HAP-1 (cell line): ENCODE data around the gene DUSP22.

Source experiments
- DNase-seq, 2 experiments: peaks; one replicate each; pipeline ENCODE4 v3.0.0-alpha.2; 2016 to 2020; ENCODE audit warnings: low spot score in 2 of 2
- H3K27me3 ChIP-seq: fragments of 250-450 bp; sonication (Bioruptor Pico); 2 replicates; pipeline ENCODE4 v1.5.1; 2020; ENCODE audit warnings: low read depth, mild to moderate bottlenecking, moderate library complexity
- H3K36me3 ChIP-seq: fragments of 250-450 bp; sonication (Bioruptor Pico); replicated peaks from 2 replicates; pipeline ENCODE4 v1.5.1; 2020; ENCODE audit warnings: mild to moderate bottlenecking
- H3K4me1 ChIP-seq: fragments of 250-450 bp; sonication (Bioruptor Pico); 2 replicates; pipeline ENCODE4 v1.5.1; 2020; ENCODE audit warnings: mild to moderate bottlenecking
- H3K4me3 ChIP-seq: fragments of 250-450 bp; sonication (Bioruptor Pico); 2 replicates; pipeline ENCODE4 v1.5.1; 2020; ENCODE audit warnings: mild to moderate bottlenecking, moderate library complexity
- H3K9me3 ChIP-seq: fragments of 250-450 bp; sonication (Bioruptor Pico); 2 replicates; pipeline ENCODE4 v1.5.1; 2020; ENCODE audit warnings: mild to moderate bottlenecking, moderate library complexity
- in situ Hi-C: fragments of 300-500 bp; cut with MboI; formaldehyde crosslinking; loops from 3 replicates; pipeline ENCODE4 v1.14.3; 2020; ENCODE audit warnings: low sequenced_read_pairs, inconsistent platforms, mixed read lengths

Gene DUSP22

DNA sequence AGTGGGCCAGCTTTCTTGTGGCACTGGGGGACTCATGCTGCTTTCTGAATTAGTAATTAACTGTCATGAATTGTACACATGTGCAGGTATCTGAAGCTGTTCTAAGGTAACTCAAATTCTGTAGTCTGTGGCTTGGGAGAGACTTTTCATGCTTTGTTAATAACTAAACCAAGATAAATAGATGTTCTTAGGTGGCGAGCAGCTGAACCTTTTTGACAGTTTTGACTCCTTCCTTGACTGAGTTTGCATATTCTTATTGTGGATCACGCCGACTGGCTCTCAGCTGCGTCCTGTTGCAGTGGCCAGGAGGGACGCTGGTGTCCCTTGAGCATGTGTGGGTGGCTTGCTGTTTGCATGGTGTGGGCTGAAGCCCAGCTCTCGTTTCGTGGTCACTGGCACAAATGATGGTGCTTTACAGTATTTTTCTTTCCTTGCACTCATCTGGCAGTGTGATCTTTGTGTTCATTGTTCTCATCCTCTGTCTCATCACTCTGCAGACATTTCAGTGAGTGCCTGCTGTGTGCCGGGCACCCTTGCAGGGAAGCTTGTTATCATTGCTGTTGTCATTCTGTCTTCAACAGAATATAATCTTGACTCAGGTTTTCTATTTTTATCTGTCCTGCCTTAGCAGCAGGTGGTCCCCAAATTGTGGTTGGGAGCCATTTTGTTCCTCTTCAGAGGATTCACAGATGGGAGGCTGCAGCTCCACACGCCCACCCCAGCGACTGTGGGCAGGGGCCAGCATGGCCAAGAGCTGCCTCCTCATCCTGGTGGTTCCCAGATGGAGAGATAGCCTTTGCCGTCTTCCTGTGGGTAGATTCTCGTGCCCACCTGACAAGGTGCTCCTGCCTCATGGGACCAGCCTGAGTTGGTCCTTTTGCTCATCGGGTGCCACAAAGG lies 39.6 kb downstream of the DUSP22 start:
- Histone ChIP-seq H3K9me3 (peaks cover 18% of the 10 kb centered on the region), H3K27me3 (no peaks in the 10 kb centered on the region), H3K4me1 (no peaks in the 10 kb centered on the region), H3K36me3 (no peaks in the 10 kb centered on the region; the same call in 1 of the 2 replicates), H3K4me3 (no peak overlapping the region)
- in situ Hi-C loops: no loop called here
- no peak for DNase-seq

DNA sequence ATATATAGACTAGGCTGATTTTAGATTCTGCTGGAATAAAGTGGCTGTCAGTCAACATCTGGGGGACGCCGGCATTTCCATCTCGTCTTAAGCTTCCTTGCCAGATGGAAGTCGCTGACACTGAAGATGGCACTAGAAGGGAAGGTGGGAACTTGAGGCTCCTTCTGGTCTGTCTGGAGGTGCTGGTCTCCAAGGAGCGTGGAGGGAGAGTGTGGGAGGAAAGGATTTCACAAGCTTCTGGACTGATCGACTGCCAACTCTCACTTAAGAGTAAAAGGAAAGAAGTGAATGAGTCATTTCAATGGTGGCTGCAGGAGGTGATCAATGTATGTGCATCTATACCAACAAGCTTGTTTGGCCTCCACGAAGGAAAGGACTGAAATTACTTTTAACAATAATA lies 40.4 kb downstream of the DUSP22 start:
- Histone ChIP-seq H3K9me3 (peaks cover 14% of the 10 kb centered on the region), H3K27me3 (no peaks in the 10 kb centered on the region), H3K4me1 (no peaks in the 10 kb centered on the region), H3K36me3 (no peaks in the 10 kb centered on the region), H3K4me3 (no peak overlapping the region)
- in situ Hi-C loops: no loop called here
- no peak for DNase-seq

DNA sequence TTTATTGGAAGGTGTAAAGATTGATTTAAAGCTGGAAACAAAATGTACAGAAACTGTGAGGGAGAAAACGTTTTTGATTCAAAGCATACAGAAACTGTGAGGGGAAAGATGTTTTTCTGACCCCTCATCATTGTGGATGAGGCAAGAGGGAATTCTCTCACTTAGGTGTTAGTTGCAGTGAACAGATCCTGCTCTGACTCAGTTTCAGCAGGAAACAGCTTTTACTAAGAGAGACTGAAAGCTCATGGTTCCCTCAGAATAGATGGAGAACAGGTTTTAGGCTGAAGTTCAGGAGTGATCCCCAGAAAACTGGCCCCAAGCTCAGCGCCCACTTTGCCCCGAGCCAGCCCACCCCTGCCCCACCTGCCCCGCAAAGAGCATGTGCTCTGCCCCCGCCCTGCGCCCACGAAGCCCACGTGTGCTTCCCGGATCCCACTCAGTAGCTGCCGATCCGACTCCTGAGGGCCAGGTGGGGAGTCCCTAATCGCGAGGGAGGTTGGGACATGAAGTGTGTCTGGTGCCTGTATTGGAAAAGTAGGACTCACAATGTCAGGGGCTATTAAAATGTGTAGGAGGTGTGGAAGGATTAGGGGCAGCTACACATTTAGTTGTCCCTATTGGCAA lies 41.2 kb downstream of the DUSP22 start:
- Histone ChIP-seq H3K4me1 (no peaks in the 10 kb centered on the region), H3K27me3 (no peaks in the 10 kb centered on the region), H3K4me3 (no peak overlapping the region), H3K36me3 (no peaks in the 10 kb centered on the region), H3K9me3 (peaks cover 14% of the 10 kb centered on the region)
- in situ Hi-C loops: no loop called here
- DNase-seq: no peak

GRCh38 chr6:334536-335510 lies 42.5 kb downstream of the DUSP22 start:
- Histone ChIP-seq H3K36me3 (no peaks in the 10 kb centered on the region), H3K27me3 (no peaks in the 10 kb centered on the region), H3K9me3 (peaks cover 11% of the 10 kb centered on the region; the same call in 1 of the 2 replicates), H3K4me1 (no peaks in the 10 kb centered on the region), H3K4me3 (no peak overlapping the region)
- DNase-seq: no peak
- in situ Hi-C loops: no loop called here

GRCh38 chr6:335572-335971 lies 43.3 kb downstream of the DUSP22 start:
- Histone ChIP-seq H3K9me3 (peaks cover 7% of the 10 kb centered on the region; the same call in 1 of the 2 replicates), H3K4me3 (no peak overlapping the region), H3K4me1 (no peaks in the 10 kb centered on the region), H3K36me3 (no peaks in the 10 kb centered on the region), H3K27me3 (no peaks in the 10 kb centered on the region)
- in situ Hi-C loops: no loop called here
- no peak for DNase-seq

- DNase-seq: no peak
- Histone ChIP-seq H3K36me3 (no peaks in the 10 kb centered on the region), H3K4me1 (no peaks in the 10 kb centered on the region), H3K27me3 (no peaks in the 10 kb centered on the region), H3K9me3 (peaks cover 6% of the 10 kb centered on the region), H3K4me3 (no peak overlapping the region)
- in situ Hi-C loops: no loop called here
Observed at GRCh38 chr6:336159-337114, 44.1 kb downstream of the DUSP22 start.

DNA sequence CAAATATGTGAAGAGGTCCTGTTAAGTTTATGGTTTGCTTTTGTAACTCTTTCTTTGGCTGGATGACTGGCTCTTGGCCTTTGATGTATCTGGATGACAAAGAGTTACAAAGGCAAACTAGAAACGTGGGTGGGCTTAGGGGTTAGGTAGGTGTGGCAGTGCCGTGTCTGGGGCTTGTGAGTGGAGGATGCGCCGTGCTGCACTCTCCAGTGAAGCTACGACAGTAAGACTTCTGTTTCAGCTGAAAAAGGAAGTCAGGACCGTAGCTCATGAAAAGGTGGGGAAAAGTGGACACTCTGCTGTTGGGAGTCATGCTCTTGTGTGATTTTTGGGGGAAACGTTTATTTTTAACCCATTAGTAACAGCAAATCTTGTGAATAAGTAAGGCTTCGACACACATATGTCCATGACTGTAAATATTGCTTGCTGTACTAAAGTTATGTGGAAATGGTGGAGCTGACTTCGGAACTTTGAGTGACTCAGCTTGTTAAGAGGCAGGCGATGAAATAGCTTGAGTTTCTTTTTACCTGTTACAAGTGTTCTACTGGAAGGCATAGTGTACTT lies 45.6 kb downstream of the DUSP22 start:
- no peak for DNase-seq
- Histone ChIP-seq H3K9me3 (peaks cover 8% of the 10 kb centered on the region), H3K4me3 (no peak overlapping the region), H3K36me3 (no peaks in the 10 kb centered on the region), H3K4me1 (no peaks in the 10 kb centered on the region), H3K27me3 (no peaks in the 10 kb centered on the region)
- in situ Hi-C loops: no loop called here

- H3K4me1 ChIP-seq: no peaks in the 10 kb centered on the region
- H3K36me3 ChIP-seq: no peaks in the 10 kb centered on the region
- in situ Hi-C loops: no loop called here
- H3K9me3 ChIP-seq: peaks cover 10% of the 10 kb centered on the region
- H3K4me3 ChIP-seq: no peak overlapping the region
- DNase-seq: no peak
- no peaks in the 10 kb centered on the region for H3K27me3 ChIP-seq
Observed at GRCh38 chr6:338815-339262, 46.6 kb downstream of the DUSP22 start.

- no peaks in the 10 kb centered on the region for H3K36me3 ChIP-seq
- DNase-seq: no peak
- H3K4me1 ChIP-seq: no peaks in the 10 kb centered on the region
- no peak overlapping the region for H3K4me3 ChIP-seq
- peaks cover 10% of the 10 kb centered on the region for H3K9me3 ChIP-seq
- H3K27me3 ChIP-seq: no peaks in the 10 kb centered on the region
- in situ Hi-C loops: no loop called here
Observed at GRCh38 chr6:339480-339879, 47.2 kb downstream of the DUSP22 start.

DNA sequence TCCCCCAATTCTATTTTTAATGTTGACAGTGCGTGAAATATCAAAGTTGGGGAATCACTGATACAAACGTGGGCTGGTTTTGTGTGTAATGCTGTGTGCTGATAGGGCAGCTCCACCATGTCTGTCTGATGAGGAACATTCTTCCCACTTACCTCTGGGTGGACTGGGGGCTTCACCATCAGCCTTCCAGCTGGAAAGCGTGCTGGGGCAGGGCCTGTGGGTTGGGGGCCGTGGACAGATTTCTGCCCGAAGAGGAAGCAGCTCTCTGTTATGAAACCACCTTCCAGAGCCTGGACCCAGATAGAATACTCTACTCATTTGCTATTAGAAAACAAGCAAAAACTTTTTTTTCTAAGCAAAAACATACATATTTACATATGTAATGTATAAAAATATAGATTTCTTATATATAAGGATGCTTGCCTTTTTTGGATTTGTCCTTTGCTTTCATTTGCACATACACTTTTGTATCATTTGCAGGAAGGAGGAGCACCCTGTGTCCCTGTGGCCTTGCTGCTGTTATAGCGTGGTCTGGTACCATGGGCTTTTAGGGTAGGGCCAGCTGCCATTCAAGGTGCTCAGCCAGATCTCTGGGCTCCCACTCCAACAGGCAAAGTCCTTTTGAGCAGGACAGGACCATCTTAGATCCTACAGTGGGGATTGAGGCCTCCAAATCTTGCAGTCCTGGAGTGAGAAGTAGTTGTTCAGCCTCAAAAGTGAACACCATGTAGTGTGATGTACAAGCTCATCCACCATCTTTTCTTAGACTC lies 48.1 kb downstream of the DUSP22 start:
- H3K27me3 ChIP-seq: no peaks in the 10 kb centered on the region
- no peaks in the 10 kb centered on the region for H3K36me3 ChIP-seq
- H3K4me1 ChIP-seq: no peaks in the 10 kb centered on the region
- peaks cover 10% of the 10 kb centered on the region for H3K9me3 ChIP-seq
- in situ Hi-C loops: no loop called here
- DNase-seq: no peak
- H3K4me3 ChIP-seq: no peak overlapping the region

- in situ Hi-C loops: no loop called here
- DNase-seq: no peak
- H3K4me1 ChIP-seq: no peaks in the 10 kb centered on the region
Observed at GRCh38 chr6:340991-341827, 48.9 kb downstream of the DUSP22 start.

More at GRCh38 chr6:340991-341827, 48.9 kb downstream of the DUSP22 start:
- Histone ChIP-seq H3K27me3 (no peaks in the 10 kb centered on the region), H3K4me3 (no peak overlapping the region), H3K9me3 (peaks cover 14% of the 10 kb centered on the region), H3K36me3 (no peaks in the 10 kb centered on the region)
